SK-N-SH (cell line): ENCODE results near the gene HMMR.

Experiments
- CHD2 ChIP-seq: fragments of 150-350 bp; IDR thresholded peaks from 2 replicates; pipeline ENCODE4 v1.6.1; 2018; ENCODE audit warnings: low read length; ENCODE audit not compliant: partially characterized antibody
- EP300 ChIP-seq, 2 experiments: IDR thresholded peaks; 2 replicates each; pipeline versions ENCODE4 v1.4.0 to v1.6.1; 2012; ENCODE audit warnings: borderline replicate concordance in 1 of 2, low read depth in 1 of 2, low read length in 1 of 2
- NRF1 ChIP-seq: IDR thresholded peaks from 2 replicates; pipeline ENCODE4 v1.6.1; 2012; ENCODE audit warnings: low read depth, mild to moderate bottlenecking, low read length
- POLR2AphosphoS5 ChIP-seq: IDR thresholded peaks from 2 replicates; pipeline ENCODE4 v1.6.1; 2012; ENCODE audit warnings: low read depth, low read length
- TAF1 ChIP-seq: IDR thresholded peaks from 2 replicates; pipeline ENCODE4 v1.6.1; 2012; ENCODE audit warnings: low read depth, mild to moderate bottlenecking, low read length, moderate library complexity, borderline replicate concordance
- TF ChIP-seq, protein P1 (sequence below): fragments of 200-600 bp; sonication (generic); IDR thresholded peaks from 2 replicates; pipeline ENCODE4 v1.6.1; 2017; ENCODE audit warnings: antibody characterized with exemption, mild to moderate bottlenecking, moderate library complexity
- TF ChIP-seq, protein P2 (sequence below): IDR thresholded peaks from 2 replicates; pipeline ENCODE4 v1.4.0; 2012; ENCODE audit warnings: low read depth, borderline replicate concordance

DNA sequence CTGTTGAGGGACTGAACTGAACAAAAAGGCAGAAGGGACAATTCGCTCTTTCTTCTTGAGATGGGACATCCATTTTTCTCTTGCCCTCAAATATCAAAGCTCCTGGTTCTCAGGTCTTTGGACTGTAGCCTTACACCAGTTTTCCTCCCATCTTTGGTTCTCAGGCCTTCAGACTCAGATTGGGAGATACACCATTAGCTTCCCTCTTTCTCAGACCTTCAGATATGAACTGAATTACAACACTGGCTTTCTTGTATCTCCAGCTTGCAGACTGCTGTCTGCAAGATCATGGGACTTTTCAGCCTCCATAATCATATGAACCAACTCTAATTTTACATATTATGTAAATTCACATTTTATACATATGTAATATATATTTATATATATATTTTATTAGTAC lies 35.6 kb upstream of the HMMR start:
- no peak for TF ChIP-seq CHD2
- TF ChIP-seq POLR2AphosphoS5, result no peak
- no peak for TF ChIP-seq TAF1
- TF ChIP-seq, protein P1, sequence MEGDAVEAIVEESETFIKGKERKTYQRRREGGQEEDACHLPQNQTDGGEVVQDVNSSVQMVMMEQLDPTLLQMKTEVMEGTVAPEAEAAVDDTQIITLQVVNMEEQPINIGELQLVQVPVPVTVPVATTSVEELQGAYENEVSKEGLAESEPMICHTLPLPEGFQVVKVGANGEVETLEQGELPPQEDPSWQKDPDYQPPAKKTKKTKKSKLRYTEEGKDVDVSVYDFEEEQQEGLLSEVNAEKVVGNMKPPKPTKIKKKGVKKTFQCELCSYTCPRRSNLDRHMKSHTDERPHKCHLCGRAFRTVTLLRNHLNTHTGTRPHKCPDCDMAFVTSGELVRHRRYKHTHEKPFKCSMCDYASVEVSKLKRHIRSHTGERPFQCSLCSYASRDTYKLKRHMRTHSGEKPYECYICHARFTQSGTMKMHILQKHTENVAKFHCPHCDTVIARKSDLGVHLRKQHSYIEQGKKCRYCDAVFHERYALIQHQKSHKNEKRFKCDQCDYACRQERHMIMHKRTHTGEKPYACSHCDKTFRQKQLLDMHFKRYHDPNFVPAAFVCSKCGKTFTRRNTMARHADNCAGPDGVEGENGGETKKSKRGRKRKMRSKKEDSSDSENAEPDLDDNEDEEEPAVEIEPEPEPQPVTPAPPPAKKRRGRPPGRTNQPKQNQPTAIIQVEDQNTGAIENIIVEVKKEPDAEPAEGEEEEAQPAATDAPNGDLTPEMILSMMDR, result no peak
- no peak for TF ChIP-seq NRF1
- no peak for TF ChIP-seq EP300 (IDR thresholded peaks at IDR 0.05; ENCODE audit: borderline replicate concordance in 1 of 2, low read depth in 1 of 2, low read length in 1 of 2)
- TF ChIP-seq, protein P2, sequence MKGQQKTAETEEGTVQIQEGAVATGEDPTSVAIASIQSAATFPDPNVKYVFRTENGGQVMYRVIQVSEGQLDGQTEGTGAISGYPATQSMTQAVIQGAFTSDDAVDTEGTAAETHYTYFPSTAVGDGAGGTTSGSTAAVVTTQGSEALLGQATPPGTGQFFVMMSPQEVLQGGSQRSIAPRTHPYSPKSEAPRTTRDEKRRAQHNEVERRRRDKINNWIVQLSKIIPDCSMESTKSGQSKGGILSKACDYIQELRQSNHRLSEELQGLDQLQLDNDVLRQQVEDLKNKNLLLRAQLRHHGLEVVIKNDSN, result no peak
